SK-MEL-5 (cell line): ENCODE measurements around the gene WSB1. TPM values are rescaled to one million over a fixed set of nuclear protein-coding genes. Genes with fewer than 3 reads are reported as not detected.

Experiments
- DNase-seq: peaks from one replicate; pipeline ENCODE4 v3.0.0-alpha.2; 2016; ENCODE audit warnings: low read depth, low spot score
- in situ Hi-C: cut with HindIII; loops from 2 replicates; pipeline ENCODE4 v1.10.0; 2016; ENCODE audit warnings: low sequenced_read_pairs, high pct_unique_total_duplicates, low pct_unique_long_range_greater_than_20kb
- total RNA-seq: library from RNA; depleted of rRNA; stranded (reverse); fragments of >200 nt; shearing (Covaris generic); gene quantifications from 2 replicates; pipeline ENCODE4 v1.2.3, GENCODE V29; 2014

The WSB1 gene
- total RNA-seq, 1 experiment from 2014 or later: 88.0 TPM

GRCh38 chr17:27299384-27300049, 5.6 kb downstream of the WSB1 start:
- DNase-seq: no peak
- in situ Hi-C loops: no loop called here

GRCh38 chr17:27303734-27304133, 9.8 kb downstream of the WSB1 start:
- no peak for DNase-seq
- in situ Hi-C loops: no loop called here

DNA sequence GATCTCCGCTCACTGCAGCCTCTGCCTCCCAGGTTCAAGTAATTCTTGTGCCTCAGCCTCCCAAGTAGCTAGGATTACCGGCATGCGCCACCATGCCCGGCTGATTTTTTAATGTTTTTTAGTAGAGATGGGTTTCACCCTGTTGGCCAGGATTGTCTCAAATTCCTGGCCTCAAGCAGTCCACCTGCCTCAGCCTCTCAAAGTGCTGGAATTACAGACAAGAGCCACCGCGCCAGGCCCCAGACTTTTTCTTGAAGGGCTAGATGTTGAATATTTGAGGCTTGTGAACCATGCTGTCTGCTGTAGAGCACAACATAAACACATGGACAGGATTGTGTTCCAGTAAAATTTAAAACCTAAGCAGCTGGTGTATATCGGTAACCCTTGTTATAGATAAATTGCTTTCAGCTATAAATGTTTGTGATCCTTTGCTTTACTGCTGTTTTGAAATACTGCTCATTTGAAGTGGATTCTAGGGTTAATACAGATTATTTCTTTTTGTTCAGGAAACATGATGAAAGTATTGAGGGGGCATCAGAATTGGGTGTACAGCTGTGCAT, 12.4 kb downstream of the WSB1 start:
- DNase-seq: no peak
- in situ Hi-C loops: no loop called here

- no peak for DNase-seq
- in situ Hi-C loops: no loop called here
These were observed 16.7 kb downstream of the WSB1 start for GRCh38 chr17:27310565-27311110.

GRCh38 chr17:27313301-27313700, 19.4 kb downstream of the WSB1 start:
- in situ Hi-C loops: no loop called here
- no peak for DNase-seq

- peak; percentile 40 for DNase-seq
- in situ Hi-C loops: no loop called here
These were observed 21.4 kb downstream of the WSB1 start for GRCh38 chr17:27315322-27315721.

GRCh38 chr17:27315796-27316465, 22.0 kb downstream of the WSB1 start:
- in situ Hi-C loops: no loop called here
- no peak for DNase-seq

- in situ Hi-C loops: no loop called here
- DNase-seq: no peak
These were observed 24.3 kb downstream of the WSB1 start for GRCh38 chr17:27318228-27318627.

DNA sequence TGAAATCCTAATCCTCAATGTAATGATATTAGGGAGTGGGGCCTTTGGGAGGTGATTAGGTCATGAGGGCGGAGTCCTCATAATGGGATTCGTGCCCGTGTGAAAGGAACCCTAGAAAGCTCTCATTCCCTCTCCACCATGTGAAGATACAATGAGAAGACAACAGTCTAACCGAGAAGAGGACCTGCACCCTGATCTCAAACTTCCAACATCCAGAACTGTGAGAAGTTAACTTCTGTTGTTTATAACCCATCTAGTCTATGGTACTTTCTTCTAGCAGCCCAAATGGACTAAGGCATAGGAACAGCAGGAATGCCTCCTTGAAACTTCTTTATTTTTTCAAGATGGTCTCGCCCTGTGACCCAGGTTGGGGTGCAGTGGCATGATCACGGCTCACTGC, 24.7 kb downstream of the WSB1 start:
- DNase-seq: no peak
- in situ Hi-C loops: no loop called here

GRCh38 chr17:27319541-27320221, 25.8 kb downstream of the WSB1 start:
- in situ Hi-C loops: no loop called here
- no peak for DNase-seq

DNA sequence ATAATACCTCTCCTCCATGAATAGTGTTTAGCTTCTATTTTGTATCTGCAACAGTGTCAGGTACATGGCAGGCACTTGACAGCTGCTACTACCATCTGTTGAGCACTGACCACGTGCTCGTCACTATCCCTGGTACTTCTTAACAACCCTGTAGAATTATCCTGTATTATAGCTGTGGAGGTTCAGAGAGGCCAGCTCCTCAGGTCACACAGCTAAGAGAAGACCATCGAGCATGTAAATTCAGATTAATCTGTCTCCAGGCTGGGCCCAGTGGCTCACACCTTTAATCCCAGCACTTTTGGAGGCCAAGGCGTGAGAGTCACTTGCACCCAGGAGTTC, 26.3 kb downstream of the WSB1 start:
- in situ Hi-C loops: no loop called here
- DNase-seq: no peak

DNA sequence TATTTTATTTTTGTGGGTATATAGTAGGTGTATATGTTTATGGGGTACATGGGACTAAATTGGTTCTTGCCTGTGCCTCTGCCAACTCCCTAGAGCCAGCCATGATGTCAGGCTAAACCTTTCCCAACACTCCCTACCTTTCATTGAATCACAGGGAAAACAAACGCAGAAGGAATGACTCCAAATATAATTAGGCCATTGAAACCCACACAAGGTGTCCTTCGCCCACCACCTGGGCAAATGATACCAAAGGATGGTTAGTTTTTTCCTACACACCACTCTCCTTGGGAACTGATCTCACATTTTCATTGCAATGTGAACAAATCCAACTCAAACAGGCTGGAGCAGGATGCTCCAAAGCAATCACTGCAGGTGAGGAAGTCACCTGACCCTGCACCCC, 27.5 kb downstream of the WSB1 start:
- in situ Hi-C loops: no loop called here
- DNase-seq: no peak

- DNase-seq: no peak
- in situ Hi-C loops: no loop called here
These were observed 28.1 kb downstream of the WSB1 start for GRCh38 chr17:27322026-27322425.

DNA sequence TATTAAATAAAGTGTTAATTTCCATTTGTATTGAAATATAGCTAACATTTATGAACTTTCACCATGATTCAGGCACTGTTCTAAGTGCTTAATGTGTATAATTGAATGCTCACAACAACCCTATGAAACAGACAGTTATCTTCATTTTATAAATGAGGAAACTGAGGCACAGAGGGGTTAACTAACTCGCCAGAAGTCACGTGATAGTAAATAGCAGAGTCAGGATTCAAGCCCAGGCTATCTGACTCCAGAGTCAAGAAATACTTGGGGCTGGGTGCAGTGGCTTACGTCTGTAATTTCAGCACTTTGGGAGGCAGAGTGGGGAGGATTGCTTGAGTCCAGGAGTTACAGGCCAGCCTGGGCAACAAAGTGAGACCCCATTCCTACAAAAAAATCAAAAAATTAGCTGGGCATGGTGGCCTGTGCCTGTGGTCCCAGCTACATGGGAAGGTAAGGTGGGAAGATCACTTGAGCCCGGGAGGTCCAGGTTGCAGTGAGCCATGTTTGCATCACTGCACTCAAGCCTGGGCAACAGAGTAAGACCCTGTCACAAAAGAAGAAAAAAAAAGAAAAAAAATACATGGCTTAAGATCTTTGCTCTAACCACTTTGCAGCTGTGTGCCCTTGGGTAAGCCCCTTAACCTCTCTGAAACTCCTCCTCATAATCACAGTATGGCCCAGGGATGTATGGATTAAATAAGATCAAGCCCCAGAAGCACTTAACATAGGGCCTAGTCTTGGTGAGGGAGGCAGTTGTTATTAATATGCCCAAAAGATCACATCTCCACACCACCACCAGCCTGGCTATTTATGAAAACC, 29.0 kb downstream of the WSB1 start:
- in situ Hi-C loops: no loop called here
- DNase-seq: no peak

- in situ Hi-C loops: no loop called here
- peak; percentile 93 for DNase-seq
These were observed 29.8 kb downstream of the WSB1 start for GRCh38 chr17:27323538-27324215.

DNA sequence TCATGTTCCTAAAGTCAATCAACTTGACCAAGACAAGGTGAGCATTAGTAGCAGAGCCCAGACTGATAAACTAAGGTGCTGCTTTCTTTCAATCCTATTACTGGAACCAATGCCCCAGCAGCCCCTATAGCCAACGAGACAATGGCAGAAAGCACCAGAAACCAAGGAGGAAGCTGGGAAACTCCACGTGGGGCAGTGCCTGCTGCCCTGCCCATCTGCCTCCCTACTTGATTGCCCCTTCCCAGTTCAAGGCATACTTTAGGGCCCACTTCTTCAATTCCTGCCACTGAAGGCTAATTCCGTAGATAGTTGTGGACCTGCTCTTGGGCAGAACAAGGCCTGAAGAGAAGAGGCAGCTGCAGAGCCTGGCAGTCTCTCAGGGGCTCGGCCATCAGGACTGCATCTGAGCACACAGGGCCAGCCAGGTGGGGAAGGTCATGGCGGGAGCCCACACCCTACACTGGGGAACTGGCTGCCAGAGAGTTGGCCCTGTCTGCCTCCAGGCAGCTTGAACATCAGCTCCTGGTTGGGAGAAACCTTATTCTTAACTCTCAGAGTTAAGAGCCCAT, 30.9 kb downstream of the WSB1 start:
- DNase-seq: no peak
- in situ Hi-C loops: no loop called here

GRCh38 chr17:27326051-27326450, 32.1 kb downstream of the WSB1 start:
- in situ Hi-C loops: no loop called here
- no peak for DNase-seq
